ENCODE data around the gene RNF20.

Gene RNF20

DNA sequence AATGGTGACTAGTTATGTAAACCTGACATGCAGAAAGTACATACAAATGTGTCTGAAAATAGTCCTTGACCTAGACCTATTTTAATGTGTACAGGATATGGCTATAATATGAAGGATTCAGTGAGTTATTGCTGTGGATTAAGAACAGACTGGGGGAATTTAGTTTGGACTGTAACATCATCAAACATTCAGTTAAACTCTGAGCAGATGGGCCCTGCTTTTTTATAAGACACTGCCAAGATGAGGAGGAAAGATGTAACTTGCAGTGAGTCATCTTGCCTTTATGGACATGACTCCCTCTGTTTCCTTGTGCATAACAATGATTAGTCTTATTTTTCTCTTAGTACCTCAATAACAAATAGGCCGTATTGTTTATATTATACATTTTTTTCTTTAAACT, 48.9 kb downstream of the RNF20 start:
- no peak for DNase-seq
- H3K79me2 ChIP-seq (ENCODE audit: insufficient read depth, low read length), result no peaks in the 10 kb centered on the region
- H3K4me3 ChIP-seq (ENCODE audit: low read depth in 1 of 2, low read length in 2 of 2), result no peak overlapping the region
- TF ChIP-seq EZH2 (IDR thresholded peaks at IDR 0.05; ENCODE audit: borderline replicate concordance, low read depth, low read length, severe bottlenecking), result no peak
- TF ChIP-seq, protein P1, sequence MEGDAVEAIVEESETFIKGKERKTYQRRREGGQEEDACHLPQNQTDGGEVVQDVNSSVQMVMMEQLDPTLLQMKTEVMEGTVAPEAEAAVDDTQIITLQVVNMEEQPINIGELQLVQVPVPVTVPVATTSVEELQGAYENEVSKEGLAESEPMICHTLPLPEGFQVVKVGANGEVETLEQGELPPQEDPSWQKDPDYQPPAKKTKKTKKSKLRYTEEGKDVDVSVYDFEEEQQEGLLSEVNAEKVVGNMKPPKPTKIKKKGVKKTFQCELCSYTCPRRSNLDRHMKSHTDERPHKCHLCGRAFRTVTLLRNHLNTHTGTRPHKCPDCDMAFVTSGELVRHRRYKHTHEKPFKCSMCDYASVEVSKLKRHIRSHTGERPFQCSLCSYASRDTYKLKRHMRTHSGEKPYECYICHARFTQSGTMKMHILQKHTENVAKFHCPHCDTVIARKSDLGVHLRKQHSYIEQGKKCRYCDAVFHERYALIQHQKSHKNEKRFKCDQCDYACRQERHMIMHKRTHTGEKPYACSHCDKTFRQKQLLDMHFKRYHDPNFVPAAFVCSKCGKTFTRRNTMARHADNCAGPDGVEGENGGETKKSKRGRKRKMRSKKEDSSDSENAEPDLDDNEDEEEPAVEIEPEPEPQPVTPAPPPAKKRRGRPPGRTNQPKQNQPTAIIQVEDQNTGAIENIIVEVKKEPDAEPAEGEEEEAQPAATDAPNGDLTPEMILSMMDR (IDR thresholded peaks at IDR 0.05; ENCODE audit: borderline replicate concordance, extremely low read depth, low read length, poor library complexity, severe bottlenecking), result no peak
- H3K9me3 ChIP-seq (ENCODE audit: insufficient read depth, low read length, severe bottlenecking), result no peaks in the 10 kb centered on the region
- no peaks in the 10 kb centered on the region for H3K27me3 ChIP-seq (ENCODE audit: insufficient read depth, low read length, poor library complexity)
- no peaks in the 10 kb centered on the region for H4K20me1 ChIP-seq (ENCODE audit: insufficient read depth, low read length)
- no peak for ATAC-seq (ENCODE audit: insufficient read depth, low read depth)
- no peaks in the 10 kb centered on the region for H3K36me3 ChIP-seq (ENCODE audit: insufficient read depth, low read length)
- H3K9ac ChIP-seq (ENCODE audit: low read depth, low read length), result no peak overlapping the region
- no peak overlapping the region for H3K4me2 ChIP-seq (ENCODE audit: insufficient read depth, low read length)
- no peak overlapping the region for H2AFZ ChIP-seq (ENCODE audit: low read depth, low read length)
- H3K27ac ChIP-seq (ENCODE audit: low read length), result no peak overlapping the region
- no peaks in the 10 kb centered on the region for H3K4me1 ChIP-seq (ENCODE audit: insufficient read depth, low read length)

DNA sequence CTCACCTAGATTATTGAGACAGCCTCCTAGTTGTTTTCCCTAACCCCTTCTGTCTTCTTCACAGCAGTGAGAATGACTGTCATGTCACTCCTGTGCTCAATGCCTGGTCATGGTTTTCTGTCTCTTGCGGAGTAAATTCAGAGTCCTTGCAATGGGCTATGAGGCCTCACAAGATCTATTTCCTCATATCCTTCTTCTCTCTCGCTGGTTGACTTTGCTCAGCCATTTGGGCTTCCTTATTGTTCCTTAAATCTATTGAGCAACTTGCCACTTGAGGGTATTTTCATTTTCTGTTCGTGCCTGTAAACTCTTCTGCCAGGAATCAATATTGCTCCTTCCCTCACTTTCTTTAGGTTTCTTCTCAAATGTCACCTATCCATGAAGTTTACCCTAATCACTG, 52.1 kb downstream of the RNF20 start:
- H3K36me3 ChIP-seq (ENCODE audit: insufficient read depth, low read length), result no peaks in the 10 kb centered on the region
- H3K4me1 ChIP-seq (ENCODE audit: insufficient read depth, low read length), result no peaks in the 10 kb centered on the region
- no peak for DNase-seq
- no peaks in the 10 kb centered on the region for H3K27me3 ChIP-seq (ENCODE audit: insufficient read depth, low read length, poor library complexity)
- no peaks in the 10 kb centered on the region for H3K9me3 ChIP-seq (ENCODE audit: insufficient read depth, low read length, severe bottlenecking)
- no peak overlapping the region for H3K27ac ChIP-seq (ENCODE audit: low read length)
- no peaks in the 10 kb centered on the region for H3K79me2 ChIP-seq (ENCODE audit: insufficient read depth, low read length)
- no peak overlapping the region for H3K4me3 ChIP-seq (ENCODE audit: low read depth in 1 of 2, low read length in 2 of 2)
- H3K9ac ChIP-seq (ENCODE audit: low read depth, low read length), result no peak overlapping the region
- H4K20me1 ChIP-seq (ENCODE audit: insufficient read depth, low read length), result no peaks in the 10 kb centered on the region
- no peak overlapping the region for H2AFZ ChIP-seq (ENCODE audit: low read depth, low read length)
- H3K4me2 ChIP-seq (ENCODE audit: insufficient read depth, low read length), result no peak overlapping the region
- ATAC-seq (ENCODE audit: insufficient read depth, low read depth), result no peak
- TF ChIP-seq EZH2 (IDR thresholded peaks at IDR 0.05; ENCODE audit: borderline replicate concordance, low read depth, low read length, severe bottlenecking), result no peak
- TF ChIP-seq, protein P1 (IDR thresholded peaks at IDR 0.05; ENCODE audit: borderline replicate concordance, extremely low read depth, low read length, poor library complexity, severe bottlenecking), result no peak

DNA sequence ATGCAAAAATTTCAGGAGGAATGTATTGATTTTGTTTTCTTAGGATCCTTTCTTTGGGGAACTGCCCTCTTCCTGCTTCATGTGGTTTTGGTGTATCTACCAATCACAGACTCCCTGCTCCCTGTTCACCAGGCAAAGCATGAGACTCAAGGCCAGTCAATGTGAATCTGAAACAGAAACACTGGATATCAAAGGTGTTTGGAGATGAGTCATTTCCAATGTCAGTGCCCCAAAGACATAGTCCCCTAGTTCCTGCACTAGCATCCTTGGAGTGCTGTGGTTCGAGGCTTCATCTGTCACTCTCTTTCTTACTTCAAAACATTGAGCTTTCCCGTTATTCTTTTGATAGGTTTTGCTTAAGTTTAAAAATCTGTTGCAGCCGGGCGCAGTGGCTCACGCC, 53.0 kb downstream of the RNF20 start:
- no peaks in the 10 kb centered on the region for H3K36me3 ChIP-seq (ENCODE audit: insufficient read depth, low read length)
- no peak overlapping the region for H3K4me2 ChIP-seq (ENCODE audit: insufficient read depth, low read length)
- no peaks in the 10 kb centered on the region for H3K4me1 ChIP-seq (ENCODE audit: insufficient read depth, low read length)
- no peaks in the 10 kb centered on the region for H3K9me3 ChIP-seq (ENCODE audit: insufficient read depth, low read length, severe bottlenecking)
- no peak overlapping the region for H3K9ac ChIP-seq (ENCODE audit: low read depth, low read length)
- H3K27ac ChIP-seq (ENCODE audit: low read length), result no peak overlapping the region
- ATAC-seq (ENCODE audit: insufficient read depth, low read depth) (no peak), DNase-seq (no peak)
- no peak overlapping the region for H3K4me3 ChIP-seq (ENCODE audit: low read depth in 1 of 2, low read length in 2 of 2)
- no peaks in the 10 kb centered on the region for H3K79me2 ChIP-seq (ENCODE audit: insufficient read depth, low read length)
- no peak overlapping the region for H2AFZ ChIP-seq (ENCODE audit: low read depth, low read length)
- TF ChIP-seq, protein P1 (IDR thresholded peaks at IDR 0.05; ENCODE audit: borderline replicate concordance, extremely low read depth, low read length, poor library complexity, severe bottlenecking), result no peak
- no peak for TF ChIP-seq EZH2 (IDR thresholded peaks at IDR 0.05; ENCODE audit: borderline replicate concordance, low read depth, low read length, severe bottlenecking)
- H3K27me3 ChIP-seq (ENCODE audit: insufficient read depth, low read length, poor library complexity), result no peaks in the 10 kb centered on the region
- H4K20me1 ChIP-seq (ENCODE audit: insufficient read depth, low read length), result no peaks in the 10 kb centered on the region

Measured in DND-41 (cell line).